Esophagus squamous epithelium (tissue), 5 donors: ENCODE results near the gene FXYD5. TPM values are rescaled to one million over a fixed set of nuclear protein-coding genes. Genes with fewer than 3 reads are reported as not detected.

Experiments used
- DNase-seq: peaks from one replicate; lab custom pipeline; 2025; lab: John Stamatoyannopoulos, UW
- H3K27ac ChIP-seq, 4 donors: fragments of 200-600 bp; sonication (generic); one replicate each; pipeline ENCODE4 v1.5.1; 2016 to 2019; ENCODE audit warnings: mild to moderate bottlenecking in 1 of 4
- H3K27me3 ChIP-seq, 4 donors: fragments of 200-600 bp; sonication (generic); 1 replicate in 3 of 4; 2 replicates in 1 of 4; pipeline versions ENCODE4 v1.5.1 to v1.6.0; 2017 to 2021; ENCODE audit warnings: antibody characterized with exemption in 1 of 4
- H3K36me3 ChIP-seq, 3 donors: fragments of 200-600 bp; sonication (generic); one replicate each; pipeline ENCODE4 v1.5.1; 2016 to 2019
- H3K4me1 ChIP-seq, 3 donors: fragments of 200-600 bp; sonication (generic); one replicate each; pipeline ENCODE4 v1.5.1; 2017 to 2019
- H3K4me3 ChIP-seq, 4 donors: fragments of 200-600 bp; sonication (generic); 1 replicate in 3 of 4; 2 replicates in 1 of 4; pipeline ENCODE4 v1.5.1; 2016 to 2019; ENCODE audit warnings: mild to moderate bottlenecking in 2 of 4, moderate library complexity in 1 of 4
- H3K9me3 ChIP-seq, 3 donors: fragments of 200-600 bp; sonication (generic); one replicate each; pipeline ENCODE4 v1.5.1; 2016 to 2019
- CTCF ChIP-seq, 6 experiments: fragments of 450-650 bp in 4 of 6; fragments of 200-600 bp in 2 of 6; sonication (generic) in 2 of 6; IDR thresholded peaks; one replicate each; pipeline ENCODE4 v1.5.1; 2016 to 2019; ENCODE audit warnings: antibody characterized with exemption in 6 of 6, mild to moderate bottlenecking in 4 of 6, moderate library complexity in 4 of 6
- POLR2A ChIP-seq, 4 donors: fragments of 450-650 bp; IDR thresholded peaks; one replicate each; pipeline ENCODE4 v1.6.1; 2017; ENCODE audit warnings: antibody characterized with exemption in 4 of 4, mild to moderate bottlenecking in 4 of 4, moderate library complexity in 3 of 4
- WGBS, 2 donors: methylation state at CpG; one replicate each; pipeline ENCODE4 v1.1.5; 2018; 5-methylcytosine and 5-hydroxymethylcytosine counted together
- intact Hi-C: fragments of 100-400 bp; cut with DNase I; formaldehyde crosslinking; loops from one replicate; pipeline ENCODE4 v1.15.0; 2022
- total RNA-seq, 4 donors: library from RNA; depleted of rRNA; stranded (reverse); fragments of >200 nt; gene quantifications; one replicate each; pipeline ENCODE4 v1.1.0, GENCODE V29; 2016
- donor health status: DM: yes; HTN: yes; CAD: no.

The FXYD5 gene
- total RNA-seq, 4 donors from 2014 or later: 39.3 to 146 (median 45.7) TPM

- Histone ChIP-seq H3K36me3 (no peaks in the 10 kb centered on the region), H3K27ac (peak overlapping the region; percentile 38 to 87 (median 82)), H3K4me3 (no peak overlapping the region), H3K27me3 (no peaks in the 10 kb centered on the region), H3K9me3 (no peaks in the 10 kb centered on the region), H3K4me1 (peaks cover 5 to 57% (median 20%) of the 10 kb centered on the region in 3 donors)
- DNase-seq: no peak
- WGBS, 2 donors: 45 to 50% methylated on average over 1 of the region's 2 CpGs
- TF ChIP-seq CTCF (IDR thresholded peaks at IDR 0.05) (no peak), POLR2A (IDR thresholded peaks at IDR 0.05) (no peak)
- intact Hi-C loops: no loop called here
Measured at GRCh38 chr19:35106898-35107541, 47.5 kb upstream of the FXYD5 start.

GRCh38 chr19:35107545-35107944, 47.0 kb upstream of the FXYD5 start:
- TF ChIP-seq POLR2A (IDR thresholded peaks at IDR 0.05) (no peak), CTCF (IDR thresholded peaks at IDR 0.05) (no peak)
- H3K36me3 ChIP-seq: no peaks in the 10 kb centered on the region
- H3K4me1 ChIP-seq: peaks cover 5 to 62% (median 20%) of the 10 kb centered on the region in 3 donors
- intact Hi-C loops: no loop called here
- H3K27ac ChIP-seq: peak overlapping the region; percentile 38 to 87 (median 82)
- 7 to 29% methylated on average over 1 to 5 of the region's 5 CpGs for WGBS, 2 donors
- H3K27me3 ChIP-seq: no peaks in the 10 kb centered on the region
- H3K9me3 ChIP-seq: no peaks in the 10 kb centered on the region
- H3K4me3 ChIP-seq: no peak overlapping the region
- DNase-seq: no peak

- TF ChIP-seq POLR2A (IDR thresholded peaks at IDR 0.05): no peak
- no peak for TF ChIP-seq CTCF (IDR thresholded peaks at IDR 0.05)
- 77 to 83% methylated on average over 10 to 11 of the region's 11 CpGs for WGBS, 2 donors
- no peaks in the 10 kb centered on the region for H3K36me3 ChIP-seq
- no peak for DNase-seq
- H3K27ac ChIP-seq: peak overlapping the region; percentile 82 to 87 (median 85)
- no peak overlapping the region for H3K4me3 ChIP-seq
- intact Hi-C loops: no loop called here
- peaks cover 5 to 74% (median 20%) of the 10 kb centered on the region in 3 donors for H3K4me1 ChIP-seq
- no peaks in the 10 kb centered on the region for H3K27me3 ChIP-seq
- H3K9me3 ChIP-seq: no peaks in the 10 kb centered on the region
Measured at GRCh38 chr19:35108730-35109129, 45.8 kb upstream of the FXYD5 start.

GRCh38 chr19:35109395-35110112, 45.0 kb upstream of the FXYD5 start:
- no peaks in the 10 kb centered on the region for H3K9me3 ChIP-seq
- peaks cover 9 to 82% (median 24%) of the 10 kb centered on the region in 3 donors for H3K4me1 ChIP-seq
- intact Hi-C loops: no loop called here
- no peak for DNase-seq
- 34 to 62% methylated on average over 7 to 16 of the region's 22 CpGs for WGBS, 2 donors
- H3K4me3 ChIP-seq: no peak overlapping the region
- TF ChIP-seq CTCF (IDR thresholded peaks at IDR 0.05): no peak
- peak in 1 of 4 donors; percentile 23 for TF ChIP-seq POLR2A (IDR thresholded peaks at IDR 0.05)
- H3K36me3 ChIP-seq: no peaks in the 10 kb centered on the region
- H3K27me3 ChIP-seq: no peaks in the 10 kb centered on the region
- H3K27ac ChIP-seq: peak overlapping the region; percentile 82 to 87 (median 85)

GRCh38 chr19:35110974-35111373, 43.6 kb upstream of the FXYD5 start:
- H3K27ac ChIP-seq: peak overlapping the region; percentile 35 to 87 (median 82)
- no peak for TF ChIP-seq POLR2A (IDR thresholded peaks at IDR 0.05)
- TF ChIP-seq CTCF (IDR thresholded peaks at IDR 0.05): no peak
- WGBS, 2 donors: 23 to 41% methylated on average over 2 to 9 of the region's 9 CpGs
- no peak for DNase-seq
- peaks cover 17 to 96% (median 28%) of the 10 kb centered on the region in 3 donors for H3K4me1 ChIP-seq
- no peaks in the 10 kb centered on the region for H3K36me3 ChIP-seq
- H3K27me3 ChIP-seq: no peaks in the 10 kb centered on the region
- intact Hi-C loops: no loop called here
- H3K4me3 ChIP-seq: no peak overlapping the region
- H3K9me3 ChIP-seq: no peaks in the 10 kb centered on the region
